CD4-positive, alpha-beta memory T cell (primary cell): ENCODE measurements around the gene GRIFIN. TPM values are rescaled to one million over a fixed set of nuclear protein-coding genes. Genes with fewer than 3 reads are reported as not detected.
A peak's percentile ranks its signal among the peaks of the same experiment; 100 is the strongest.

Experiments used
- CTCF ChIA-PET: fragments of 350-600 bp; sonication (Branson Sonifier 250); formaldehyde crosslinking; loops from one replicate; lab custom pipeline; 2021; ENCODE audit warnings: inconsistent platforms; ENCODE audit not compliant: partially characterized antibody; lab: Charles Lee
- POLR2A ChIA-PET: fragments of 350-600 bp; sonication (Branson Sonifier 250); formaldehyde crosslinking; loops from one replicate; lab custom pipeline; 2021; ENCODE audit not compliant: partially characterized antibody; lab: Charles Lee
- DNase-seq, 5 donors: peaks; one replicate each; pipeline versions ENCODE4 v3.0.0 to v3.0.0-alpha.2; 2020 to 2022; ENCODE audit warnings: mixed read lengths in 1 of 5
- H3K27ac ChIP-seq: one replicate; pipeline ENCODE4 v1.7.0; 2013; ENCODE audit warnings: low read depth, low read length
- H3K27me3 ChIP-seq: 2 replicates; pipeline ENCODE4 v1.7.0; 2013; ENCODE audit warnings: mild to moderate bottlenecking, low read length, moderate library complexity; ENCODE audit not compliant: insufficient read depth
- H3K36me3 ChIP-seq: 2 replicates; pipeline ENCODE4 v1.7.0; 2013; ENCODE audit warnings: mild to moderate bottlenecking, low read length, moderate library complexity; ENCODE audit not compliant: insufficient read depth
- H3K4me1 ChIP-seq: 2 replicates; pipeline ENCODE4 v1.7.0; 2013; ENCODE audit warnings: mild to moderate bottlenecking, low read length, moderate library complexity; ENCODE audit not compliant: insufficient read depth
- H3K4me3 ChIP-seq, 2 donors: one replicate each; pipeline ENCODE4 v1.7.0; 2013; ENCODE audit warnings: low read length in 2 of 2, mild to moderate bottlenecking in 1 of 2
- H3K9me3 ChIP-seq, 2 donors: one replicate each; pipeline ENCODE4 v1.7.0; 2013; ENCODE audit warnings: low read length in 2 of 2, control low read depth in 1 of 2; ENCODE audit not compliant: control insufficient read depth in 1 of 2
- H3K27ac Mint-ChIP-seq, 7 donors: one replicate each; pipeline ENCODE4 v1.8.0; 2020 to 2021; ENCODE audit warnings: mixed read lengths in 7 of 7, mild to moderate bottlenecking in 6 of 7, inconsistent platforms in 3 of 7, moderate library complexity in 3 of 7
- H3K27me3 Mint-ChIP-seq, 2 donors: one replicate each; pipeline ENCODE4 v1.8.0; 2020 to 2021; ENCODE audit warnings: mixed read lengths in 2 of 2
- H3K36me3 Mint-ChIP-seq, 2 donors: one replicate each; pipeline ENCODE4 v1.8.0; 2020 to 2021; ENCODE audit warnings: mixed read lengths in 2 of 2, inconsistent platforms in 1 of 2, mild to moderate bottlenecking in 1 of 2
- H3K4me1 Mint-ChIP-seq, 4 donors: one replicate each; pipeline ENCODE4 v1.8.0; 2020 to 2021; ENCODE audit warnings: mixed read lengths in 4 of 4, mild to moderate bottlenecking in 1 of 4
- H3K4me3 Mint-ChIP-seq, 8 donors: one replicate each; pipeline ENCODE4 v1.8.0; 2020 to 2021; ENCODE audit warnings: mixed read lengths in 8 of 8, mild to moderate bottlenecking in 7 of 8, moderate library complexity in 6 of 8, inconsistent platforms in 3 of 8
- H3K9me3 Mint-ChIP-seq, 8 donors: one replicate each; pipeline ENCODE4 v1.8.0; 2020 to 2021; ENCODE audit warnings: mixed read lengths in 8 of 8, mild to moderate bottlenecking in 5 of 8, inconsistent platforms in 3 of 8, moderate library complexity in 1 of 8
- intact Hi-C: fragments of 100-400 bp; cut with micrococcal nuclease; formaldehyde crosslinking; loops from one replicate; pipeline ENCODE4 v1.15.1; 2023
- polyA plus RNA-seq, 2 donors: library from polyadenylated mRNA; unstranded; fragments of 300-500 nt; fragmentation: Illumina TruSeq; gene quantifications; one replicate each; pipeline ENCODE4 v1.2.3, GENCODE V29; 2021
- total RNA-seq, 2 experiments: library from RNA; stranded (reverse); gene quantifications; one replicate each; pipeline ENCODE4 v1.2.3, GENCODE V29; 2021

The GRIFIN gene
- total and polyA plus RNA-seq, 4 experiments from 2014 or later: not detected

DNA sequence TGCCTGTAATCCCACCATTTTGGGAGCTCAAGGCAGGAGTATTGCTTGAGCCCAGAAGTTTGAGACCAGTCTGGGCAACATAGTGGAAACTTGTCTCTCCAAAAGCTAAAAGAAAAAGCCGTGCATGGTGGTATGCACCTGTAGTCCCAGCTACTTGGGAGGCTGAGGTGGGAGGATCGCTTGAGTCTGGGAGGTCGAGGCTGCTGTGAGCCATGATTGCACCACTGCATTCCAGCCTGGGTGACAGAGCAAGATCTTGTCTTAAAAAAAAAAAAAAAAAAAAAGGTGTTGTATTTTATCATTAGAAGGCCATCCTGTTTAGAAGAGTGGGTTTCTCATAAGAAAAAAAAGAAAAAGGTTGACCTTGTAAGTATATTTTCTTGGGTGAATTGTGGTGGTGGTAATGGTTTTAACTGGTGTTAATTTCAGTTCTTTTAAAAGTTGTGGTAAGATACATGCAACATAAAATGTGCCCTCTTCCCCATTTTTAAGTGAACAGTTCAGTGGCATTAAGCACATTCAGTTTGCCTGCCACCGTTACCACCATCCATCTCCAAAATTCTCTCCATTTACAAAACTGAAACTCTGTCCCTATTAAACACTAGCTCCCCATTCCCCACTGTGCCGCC, 34.7 kb downstream of the GRIFIN start:
- Mint-ChIP-seq H3K4me1 (peaks cover 0 to 8% (median 2%) of the 10 kb centered on the region in 4 donors), H3K27ac (peak overlapping the region in 2 of 7 donors; percentile 2 to 54), H3K9me3 (no peaks in the 10 kb centered on the region), H3K27me3 (no peaks in the 10 kb centered on the region), H3K36me3 (peaks cover 12 to 24% of the 10 kb centered on the region in 2 donors), H3K4me3 (no peak overlapping the region)
- DNase-seq: no peak
- Histone ChIP-seq H3K9me3 (no peaks in the 10 kb centered on the region), H3K4me1 (no peaks in the 10 kb centered on the region), H3K4me3 (no peak overlapping the region), H3K27me3 (no peaks in the 10 kb centered on the region), H3K36me3 (peaks cover under 1% of the 10 kb centered on the region), H3K27ac (no peak overlapping the region)
- POLR2A ChIA-PET: no interaction called here
- intact Hi-C loops: no loop called here
- CTCF ChIA-PET: interaction anchor here (0.7 kb wide), 1 partner anchor 28 kb away, joined by 5 read pairs; no protein-coding TSS in a partner anchor

- Mint-ChIP-seq H3K36me3 (peaks cover 17 to 29% of the 10 kb centered on the region in 2 donors), H3K27ac (peak overlapping the region in 1 of 7 donors; percentile 80), H3K27me3 (no peaks in the 10 kb centered on the region), H3K9me3 (no peaks in the 10 kb centered on the region), H3K4me1 (peaks cover 0 to 8% (median 2%) of the 10 kb centered on the region in 4 donors), H3K4me3 (no peak overlapping the region)
- ChIA-PET CTCF (interaction anchor here (0.7 kb wide), 1 partner anchor 29 kb away, joined by 5 read pairs; no protein-coding TSS in a partner anchor), POLR2A (no interaction called here)
- Histone ChIP-seq H3K4me1 (no peaks in the 10 kb centered on the region), H3K9me3 (no peaks in the 10 kb centered on the region), H3K27ac (no peak overlapping the region), H3K4me3 (no peak overlapping the region), H3K27me3 (no peaks in the 10 kb centered on the region), H3K36me3 (peaks cover 5% of the 10 kb centered on the region)
- intact Hi-C loops: no loop called here
- no peak for DNase-seq
These were observed 35.5 kb downstream of the GRIFIN start for GRCh38 chr7:2440608-2441245.

DNA sequence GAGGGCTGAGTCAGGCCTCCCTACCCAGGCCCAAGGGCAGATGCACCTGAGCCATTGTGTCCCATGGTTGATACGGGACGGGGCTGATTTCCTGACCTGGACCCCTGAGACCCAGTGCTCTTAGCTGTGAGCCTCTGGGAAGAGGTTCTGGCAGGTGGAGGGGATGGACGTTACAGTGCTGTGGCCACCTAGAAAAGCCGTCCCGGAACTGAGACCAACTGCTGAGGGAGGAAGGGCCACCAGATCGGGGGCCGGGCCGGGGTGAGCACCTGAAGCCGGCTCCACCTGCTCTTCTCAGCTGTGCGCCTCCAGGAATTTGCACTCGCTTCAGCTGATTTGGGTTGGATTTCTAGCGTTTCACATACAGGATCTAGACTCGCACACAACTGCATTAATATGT, 37.4 kb downstream of the GRIFIN start:
- POLR2A ChIA-PET: no interaction called here
- Mint-ChIP-seq H3K27ac (no peak overlapping the region), H3K4me3 (no peak overlapping the region), H3K36me3 (peaks cover 28 to 41% of the 10 kb centered on the region in 2 donors), H3K27me3 (no peaks in the 10 kb centered on the region), H3K9me3 (no peaks in the 10 kb centered on the region), H3K4me1 (peaks cover 1 to 8% (median 3%) of the 10 kb centered on the region in 4 donors)
- Histone ChIP-seq H3K4me3 (no peak overlapping the region), H3K36me3 (peaks cover 9% of the 10 kb centered on the region), H3K27me3 (no peaks in the 10 kb centered on the region), H3K9me3 (no peaks in the 10 kb centered on the region), H3K27ac (no peak overlapping the region), H3K4me1 (no peaks in the 10 kb centered on the region)
- CTCF ChIA-PET: interaction anchor here (0.6 to 1.9 kb wide), 2 partner anchors 12 to 36 kb away, joined by 3 to 6 read pairs; no protein-coding TSS in a partner anchor
- no peak for DNase-seq
- intact Hi-C loops: no loop called here

DNA sequence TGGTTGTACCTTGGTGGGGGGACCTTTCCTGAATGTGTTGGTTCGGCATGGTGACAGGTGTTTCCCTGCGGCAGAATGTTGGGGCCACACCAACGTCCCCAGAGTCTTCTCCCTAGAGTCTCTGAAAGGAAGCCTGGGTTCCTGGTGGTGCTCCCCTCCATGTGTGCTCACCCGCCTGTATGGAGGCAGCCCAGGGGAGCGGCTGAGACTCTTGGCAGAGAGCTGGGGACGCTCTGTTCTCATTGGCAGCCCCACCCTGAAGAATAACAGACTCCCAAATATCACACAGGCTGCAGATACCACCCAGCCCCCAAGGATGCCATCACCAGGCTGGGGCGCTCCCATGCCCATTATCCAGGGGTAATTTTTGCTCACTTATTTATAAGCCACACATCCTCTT, 38.0 kb downstream of the GRIFIN start:
- Histone ChIP-seq H3K4me3 (no peak overlapping the region), H3K36me3 (peaks cover 9% of the 10 kb centered on the region), H3K27me3 (no peaks in the 10 kb centered on the region), H3K27ac (no peak overlapping the region), H3K9me3 (no peaks in the 10 kb centered on the region), H3K4me1 (no peaks in the 10 kb centered on the region)
- intact Hi-C loops: no loop called here
- H3K27ac Mint-ChIP-seq: no peak overlapping the region
- H3K27me3 Mint-ChIP-seq: no peaks in the 10 kb centered on the region
- H3K4me1 Mint-ChIP-seq: peaks cover 1 to 8% (median 3%) of the 10 kb centered on the region in 4 donors
- H3K4me3 Mint-ChIP-seq: no peak overlapping the region
- no peaks in the 10 kb centered on the region for H3K9me3 Mint-ChIP-seq
- CTCF ChIA-PET: interaction anchor here (1.9 kb wide), 1 partner anchor 13 kb away, joined by 6 read pairs; no protein-coding TSS in a partner anchor
- peaks cover 32 to 47% of the 10 kb centered on the region in 2 donors for H3K36me3 Mint-ChIP-seq
- no peak for DNase-seq
- POLR2A ChIA-PET: no interaction called here

DNA sequence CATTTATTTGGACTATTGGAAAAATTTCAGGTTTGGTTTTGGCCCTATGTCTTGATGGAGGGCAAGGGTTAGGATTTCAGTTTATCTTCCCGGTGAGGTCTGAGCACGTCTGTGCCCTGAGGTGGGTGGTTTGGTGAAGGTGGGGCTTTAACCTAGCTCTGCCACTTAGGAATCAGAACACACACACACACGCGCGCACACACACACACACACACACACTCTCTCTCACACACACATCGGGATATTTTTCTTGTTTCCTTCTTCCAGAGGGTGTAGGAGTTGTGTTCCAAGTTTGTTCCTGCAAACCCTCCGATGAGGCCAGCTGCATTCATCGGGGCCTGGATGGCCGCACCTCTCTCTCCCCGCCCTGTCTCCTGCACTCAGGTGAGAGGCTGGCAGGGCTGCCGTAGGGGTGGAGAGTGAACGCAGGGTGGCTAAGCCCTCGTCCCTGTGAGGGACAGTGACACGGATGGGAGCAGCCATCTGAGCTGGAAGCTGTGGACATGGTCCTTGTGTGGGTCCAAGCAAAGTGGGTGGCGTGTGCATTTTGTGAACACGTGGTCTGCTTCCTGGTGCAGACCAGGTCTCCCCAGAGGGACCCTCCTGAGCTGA, 38.6 kb downstream of the GRIFIN start:
- CTCF ChIA-PET: no interaction called here

DNA sequence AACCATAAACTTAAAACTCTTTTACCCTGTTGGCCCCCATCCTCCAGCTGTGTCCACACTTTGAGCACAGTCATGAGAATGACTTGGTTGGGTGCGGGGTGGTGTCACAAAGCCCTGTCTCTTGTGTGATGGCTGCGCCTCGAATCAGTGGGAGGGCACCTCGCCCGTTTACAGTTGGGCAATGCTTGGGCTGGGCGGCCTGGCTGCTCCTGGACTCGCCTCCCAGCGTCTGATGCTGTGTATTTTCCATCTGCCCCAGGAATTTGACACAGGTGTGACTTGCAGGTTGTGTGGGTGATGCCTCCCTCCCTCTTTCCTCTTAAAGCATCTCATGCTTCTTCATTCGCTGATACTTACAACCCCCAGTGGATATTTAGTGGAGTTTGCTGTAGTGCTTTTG, 39.1 kb downstream of the GRIFIN start:
- intact Hi-C loops: no loop called here
- Mint-ChIP-seq H3K4me1 (peaks cover 1 to 8% (median 4%) of the 10 kb centered on the region in 4 donors), H3K27me3 (no peaks in the 10 kb centered on the region), H3K4me3 (no peak overlapping the region), H3K9me3 (no peaks in the 10 kb centered on the region), H3K27ac (no peak overlapping the region), H3K36me3 (peaks cover 34 to 47% of the 10 kb centered on the region in 2 donors)
- DNase-seq: no peak
- H3K36me3 ChIP-seq: peaks cover 9% of the 10 kb centered on the region
- no peaks in the 10 kb centered on the region for H3K4me1 ChIP-seq
- POLR2A ChIA-PET: no interaction called here
- no peaks in the 10 kb centered on the region for H3K27me3 ChIP-seq
- CTCF ChIA-PET: interaction anchor here (1.6 kb wide), 1 partner anchor 13 kb away, joined by 5 read pairs; no protein-coding TSS in a partner anchor
- no peak overlapping the region for H3K27ac ChIP-seq
- H3K9me3 ChIP-seq: no peaks in the 10 kb centered on the region
- H3K4me3 ChIP-seq: no peak overlapping the region

More for the DNA sequence above, 38.6 kb downstream of the GRIFIN start:
- no peaks in the 10 kb centered on the region for H3K9me3 ChIP-seq
- DNase-seq: no peak
- no peaks in the 10 kb centered on the region for H3K27me3 ChIP-seq
- no peaks in the 10 kb centered on the region for H3K4me1 ChIP-seq
- Mint-ChIP-seq H3K27ac (peak overlapping the region in 1 of 7 donors; percentile 41), H3K27me3 (no peaks in the 10 kb centered on the region), H3K4me3 (no peak overlapping the region), H3K9me3 (no peaks in the 10 kb centered on the region), H3K4me1 (peaks cover 1 to 8% (median 3%) of the 10 kb centered on the region in 4 donors), H3K36me3 (peaks cover 32 to 47% of the 10 kb centered on the region in 2 donors)
- peaks cover 9% of the 10 kb centered on the region for H3K36me3 ChIP-seq
- intact Hi-C loops: no loop called here
- H3K27ac ChIP-seq: no peak overlapping the region
- no peak overlapping the region for H3K4me3 ChIP-seq
- POLR2A ChIA-PET: no interaction called here
